Measurements from ENCODE around the gene TTLL10.
"Not testable (repeated sequence)": the region's sequence is repeated elsewhere in the genome, so short reads cannot be mapped to it uniquely, and the experiment has no call there.

TTLL10 gene

GRCh38 chr1:1183833-1184775, 10.4 kb downstream of the TTLL10 start:
- no peak for DNase-seq

GRCh38 chr1:1185101-1185765, 11.6 kb downstream of the TTLL10 start:
- peak in 34 of 51 donors; percentile 7 to 74 (median 32) for DNase-seq

DNA sequence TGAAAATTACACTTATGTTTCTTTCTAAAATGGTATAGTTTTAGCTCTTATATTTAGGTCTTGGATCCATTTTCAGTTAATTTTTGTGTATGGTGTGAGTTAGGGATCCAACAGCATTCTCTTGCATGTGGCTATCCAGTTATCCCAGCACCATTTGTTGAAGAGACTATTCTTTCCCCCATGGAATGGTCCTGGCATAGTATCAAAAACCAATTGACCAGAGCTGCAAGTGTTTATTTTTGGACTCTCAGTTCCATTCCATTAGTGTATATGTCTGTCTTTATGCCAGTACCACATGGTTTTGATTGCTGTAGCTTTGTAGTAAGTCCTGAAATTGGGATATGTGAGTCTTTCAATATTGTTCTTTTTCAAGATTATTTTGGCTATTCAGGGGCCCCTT, 14.3 kb downstream of the TTLL10 start:
- no peak for DNase-seq

- DNase-seq, result no peak
Observed at GRCh38 chr1:1189111-1189510, 15.4 kb downstream of the TTLL10 start.

GRCh38 chr1:1191734-1192133, 18.1 kb downstream of the TTLL10 start:
- no peak for DNase-seq

DNA sequence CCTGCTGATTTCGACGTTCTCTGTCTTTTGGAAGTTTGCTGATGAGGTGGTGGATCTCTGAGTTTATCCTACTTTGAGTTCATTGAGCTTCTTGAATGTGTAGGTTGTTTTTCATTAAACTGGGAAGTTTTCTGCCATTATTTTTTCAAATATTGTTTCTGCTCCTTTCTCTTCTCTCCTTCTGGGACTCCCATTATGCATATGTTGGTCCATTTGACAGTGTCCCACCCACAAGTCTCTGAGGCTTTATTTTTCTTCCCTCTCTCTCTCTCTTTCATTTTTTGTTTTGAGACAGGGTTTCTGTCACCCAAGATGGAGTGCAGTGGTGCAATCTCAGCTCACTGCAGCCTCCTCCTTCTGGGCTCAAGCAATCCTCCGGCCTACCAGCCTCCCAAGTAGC, 21.0 kb downstream of the TTLL10 start:
- DNase-seq, result no peak

DNA sequence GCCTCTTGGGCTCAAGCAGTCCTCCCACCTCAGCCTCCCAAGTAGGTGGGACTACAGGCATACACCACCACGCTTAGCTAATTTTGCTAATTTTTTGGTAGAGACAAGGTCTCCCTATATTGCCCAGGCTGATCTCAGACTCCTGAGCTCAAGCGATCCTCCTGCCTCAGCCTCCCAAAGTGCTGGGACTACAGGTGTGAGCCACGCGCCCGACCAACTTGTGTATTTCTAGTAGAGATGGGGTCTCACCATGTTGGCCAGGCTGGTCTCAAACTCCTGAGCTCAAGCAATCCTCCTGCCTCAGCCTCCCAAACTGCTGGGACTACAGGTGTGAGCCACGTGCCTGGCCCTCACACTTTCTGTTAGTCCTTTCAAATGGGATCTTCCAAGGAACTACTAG, 22.0 kb downstream of the TTLL10 start:
- not testable (repeated sequence) for DNase-seq

DNA sequence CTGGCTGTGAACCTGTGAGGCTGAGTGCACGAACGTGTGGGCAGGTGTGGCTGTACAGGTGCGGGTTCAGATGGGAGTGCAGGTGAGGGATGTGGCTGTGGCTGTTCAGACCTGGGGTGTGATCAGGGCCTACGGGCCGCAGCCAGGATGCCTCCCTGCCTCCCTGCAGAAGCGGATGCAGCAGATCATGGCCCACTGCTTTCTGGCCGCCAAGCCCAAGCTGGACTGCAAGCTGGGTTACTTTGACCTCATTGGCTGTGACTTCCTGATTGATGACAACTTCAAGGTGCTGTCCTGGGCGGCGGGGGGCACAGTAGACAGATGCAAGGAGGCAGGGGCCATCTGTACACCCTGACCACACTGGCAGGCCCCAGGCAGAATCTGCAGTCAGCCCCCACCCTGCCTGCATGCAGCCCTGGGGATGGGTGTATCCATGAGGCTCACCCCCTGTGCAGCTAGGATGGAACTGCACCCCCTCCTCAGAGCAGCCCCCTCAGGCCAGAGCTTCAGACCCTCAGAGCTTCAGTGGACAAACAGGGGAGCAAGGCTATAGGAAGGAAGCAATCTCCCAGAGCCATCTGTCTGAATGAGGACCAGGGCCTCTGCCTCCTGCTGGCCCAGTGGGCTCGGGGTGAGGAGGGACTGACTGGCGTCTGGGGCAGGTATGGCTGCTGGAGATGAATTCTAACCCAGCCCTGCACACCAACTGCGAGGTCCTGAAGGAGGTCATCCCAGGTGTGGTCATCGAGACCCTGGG, 22.9 kb downstream of the TTLL10 start:
- DNase-seq, result no peak

DNA sequence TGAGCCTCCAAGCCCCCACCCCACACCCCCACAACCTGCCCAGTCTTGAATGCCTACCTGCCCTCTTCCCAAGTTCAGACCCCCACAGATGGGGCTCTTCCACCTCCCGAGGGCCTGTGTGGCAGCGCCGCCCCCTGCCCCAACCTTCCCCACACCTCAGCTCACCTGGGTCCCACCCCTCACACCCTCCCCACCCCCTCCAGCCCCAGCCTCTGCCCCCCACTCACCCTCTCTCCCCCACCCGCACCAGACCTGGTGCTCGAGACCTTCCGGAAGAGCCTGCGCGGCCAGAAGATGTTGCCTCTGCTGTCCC, 23.5 kb downstream of the TTLL10 start:
- no peak for DNase-seq

DNA sequence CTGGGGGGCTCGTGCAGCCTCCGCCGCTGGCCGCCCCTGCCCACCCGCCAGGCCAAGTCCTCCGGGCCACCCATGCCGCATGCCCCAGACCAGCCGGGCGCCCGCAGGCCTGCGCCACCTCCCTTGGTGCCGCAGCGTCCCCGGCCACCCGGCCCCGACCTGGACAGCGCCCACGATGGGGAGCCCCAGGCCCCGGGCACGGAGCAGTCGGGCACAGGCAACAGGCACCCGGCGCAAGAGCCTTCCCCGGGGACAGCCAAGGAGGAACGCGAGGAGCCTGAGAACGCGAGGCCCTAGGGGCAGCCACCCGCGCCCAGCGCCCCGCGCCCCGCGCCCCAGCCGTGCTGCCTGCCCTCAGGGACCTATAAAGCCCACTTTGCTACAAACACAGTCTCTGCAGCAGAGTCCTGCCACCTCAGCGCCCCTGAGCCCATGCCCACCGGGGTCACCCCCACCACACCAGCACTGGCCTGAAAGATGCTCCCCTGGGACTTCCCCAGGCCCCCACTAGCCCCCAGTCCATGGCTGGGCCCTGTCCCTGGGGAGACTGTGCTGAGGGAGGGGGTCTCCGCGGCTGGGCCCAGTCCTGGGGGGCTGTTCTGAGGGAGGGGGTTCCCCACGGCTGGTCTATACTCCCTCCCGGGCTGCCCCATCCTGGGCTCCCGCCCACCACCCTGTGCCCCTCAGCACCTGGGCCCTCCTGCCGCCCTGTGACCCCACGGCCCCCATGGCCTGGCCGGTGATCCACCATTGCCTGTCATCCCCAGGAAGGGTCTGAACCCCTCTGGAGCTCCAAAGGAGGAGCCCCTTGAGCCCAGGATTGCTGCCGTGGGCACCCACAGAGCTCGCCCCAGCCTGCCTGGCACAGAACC, 24.1 kb downstream of the TTLL10 start:
- DNase-seq, result no peak

GRCh38 chr1:1198423-1199140, 24.9 kb downstream of the TTLL10 start:
- no peak for DNase-seq

DNA sequence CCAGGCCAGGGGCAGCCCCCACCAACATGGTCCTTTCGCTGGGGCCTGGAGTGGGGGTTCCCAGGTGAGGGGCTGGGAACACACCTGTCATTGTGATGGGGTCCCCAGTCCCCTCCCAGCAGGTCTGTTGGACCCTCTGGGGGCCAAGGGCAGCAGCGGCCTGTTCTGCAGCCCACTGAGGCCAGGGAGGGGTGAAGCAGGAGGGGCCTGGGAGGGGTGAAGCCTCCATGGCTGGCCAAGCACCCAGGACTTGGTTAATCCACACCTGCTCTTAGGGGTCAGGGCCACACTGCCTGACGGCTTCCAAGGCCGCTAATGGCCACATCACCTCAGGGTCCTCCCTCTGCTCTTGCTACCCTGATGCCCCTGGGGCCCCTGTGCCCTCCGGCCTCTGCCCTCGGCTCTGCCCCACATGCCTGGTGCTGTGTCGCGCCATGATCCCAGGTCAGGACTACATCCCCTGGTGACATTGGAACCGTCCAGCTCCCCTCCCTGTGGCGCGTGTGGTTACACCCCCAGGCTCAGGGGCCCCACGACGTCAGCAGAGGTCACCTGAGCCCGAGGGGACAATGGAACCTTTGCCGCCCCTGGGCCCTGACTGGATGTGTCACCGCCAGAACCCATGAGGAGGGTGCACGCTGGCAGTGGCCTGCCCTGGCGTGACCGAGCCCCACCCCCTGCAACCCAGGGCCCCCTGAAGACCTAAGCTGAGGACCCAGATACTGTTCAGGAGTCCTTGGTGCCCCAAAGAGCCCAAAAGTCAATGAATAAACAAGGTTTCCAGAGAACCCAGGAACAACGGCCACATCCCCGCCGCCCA, 25.7 kb downstream of the TTLL10 start:
- DNase-seq, result no peak

GRCh38 chr1:1199961-1200875, 26.5 kb downstream of the TTLL10 start:
- no peak for DNase-seq

DNA sequence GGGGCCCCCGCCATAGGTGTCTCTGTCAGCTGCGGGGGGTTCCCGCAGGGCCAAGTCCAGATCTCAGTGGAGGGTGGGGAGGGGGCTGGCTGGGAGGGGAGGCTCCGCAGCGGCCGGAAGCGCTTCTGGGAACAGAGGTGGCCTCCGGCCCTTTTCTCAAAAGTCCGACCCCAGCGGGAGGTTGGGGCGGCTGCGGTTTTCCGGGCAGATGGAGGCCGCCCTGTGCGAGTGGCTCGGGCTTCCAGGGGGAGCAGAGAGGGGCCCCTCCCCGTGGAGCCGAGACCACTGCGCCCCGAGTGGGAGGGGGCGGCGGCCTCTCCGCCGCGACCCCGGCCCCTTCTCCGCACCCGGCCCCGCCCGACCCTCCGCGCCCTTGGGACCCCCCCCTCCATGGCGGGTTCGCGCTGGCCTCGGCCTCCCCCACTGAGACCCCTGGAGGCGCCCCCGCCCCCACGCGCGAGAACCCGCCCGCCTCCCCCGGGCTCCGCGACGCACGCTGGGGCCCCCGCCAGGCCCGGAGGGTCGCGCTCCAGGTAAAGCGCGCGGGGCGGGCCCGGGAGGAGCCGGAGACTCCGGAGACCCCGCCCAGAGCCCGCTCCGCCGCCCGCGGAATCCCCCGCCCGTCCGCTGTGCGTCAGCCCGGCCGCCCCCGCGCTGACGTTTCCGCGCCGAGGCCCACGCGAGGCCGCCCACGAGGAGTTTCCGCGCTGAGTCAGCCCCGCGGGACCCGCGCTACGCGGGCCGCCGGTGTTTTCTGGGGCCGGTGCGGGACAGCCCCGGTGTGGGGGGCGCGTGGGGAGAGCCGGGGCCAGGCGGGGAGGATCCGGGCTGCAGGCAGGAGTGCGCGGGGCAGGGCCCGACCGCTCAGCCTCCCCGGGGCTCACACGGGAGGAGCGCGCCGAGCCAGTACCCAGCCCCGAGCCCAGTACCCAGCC, 27.5 kb downstream of the TTLL10 start:
- peak in 9 of 51 donors; percentile 6 to 62 (median 35) for DNase-seq

DNA sequence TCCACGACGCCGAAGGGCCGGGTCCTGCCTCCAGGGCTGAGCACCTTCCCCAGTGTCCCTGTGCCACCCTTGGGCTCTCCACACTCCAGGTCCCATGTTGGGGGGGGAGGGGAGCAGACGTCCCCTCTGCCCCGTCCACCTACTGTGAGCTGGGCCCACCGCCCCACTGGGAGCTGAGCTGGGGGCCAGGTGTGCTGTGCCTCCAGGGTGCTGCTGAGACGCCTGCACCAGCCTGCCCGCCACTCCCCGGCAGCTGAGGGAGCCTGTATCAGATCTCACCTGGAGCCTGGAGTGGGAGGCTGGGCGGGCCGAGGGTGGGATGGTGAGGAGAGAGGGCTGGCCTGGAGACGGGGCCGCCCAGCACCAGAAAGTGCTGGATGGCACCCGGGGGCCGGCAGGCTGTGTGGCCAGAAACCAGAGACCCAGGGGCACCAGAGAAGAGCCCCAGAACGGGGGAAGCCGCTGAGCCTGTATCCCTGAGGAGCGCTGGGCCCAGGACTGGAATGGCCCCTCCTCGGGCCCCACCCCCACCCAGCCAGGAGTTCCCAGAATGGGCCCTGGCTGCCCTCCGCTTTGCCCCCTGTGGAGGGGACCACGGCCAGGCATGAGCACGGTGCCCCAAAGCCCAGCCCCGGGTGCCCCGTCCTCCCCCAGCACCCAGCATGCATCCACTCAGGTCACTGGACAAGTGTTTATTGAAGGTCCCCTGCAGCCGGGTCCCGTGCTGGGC, 29.3 kb downstream of the TTLL10 start:
- no peak for DNase-seq

GRCh38 chr1:1203561-1204424, 30.1 kb downstream of the TTLL10 start:
- no peak for DNase-seq
